ENCODE measurements around the gene NR5A2.

Gene NR5A2

GRCh38 chr1:200198236-200198635, 170.7 kb downstream of the NR5A2 start:
- DNase-seq (ENCODE audit: low read depth, low spot score) = no peak

GRCh38 chr1:200205216-200205995, 177.9 kb downstream of the NR5A2 start:
- DNase-seq (ENCODE audit: low read depth, low spot score) = no peak

GRCh38 chr1:200206340-200206739, 178.8 kb downstream of the NR5A2 start:
- DNase-seq (ENCODE audit: low read depth, low spot score) = no peak

GRCh38 chr1:200206761-200207160, 179.3 kb downstream of the NR5A2 start:
- DNase-seq (ENCODE audit: low read depth, low spot score) = no peak

GRCh38 chr1:200207711-200208126, 180.2 kb downstream of the NR5A2 start:
- DNase-seq (ENCODE audit: low read depth, low spot score) = no peak

- DNase-seq (ENCODE audit: low read depth, low spot score) = no peak
These were observed 183.6 kb downstream of the NR5A2 start for GRCh38 chr1:200211157-200211556.

- no peak for DNase-seq (ENCODE audit: low read depth, low spot score)
These were observed 185.9 kb downstream of the NR5A2 start for GRCh38 chr1:200213392-200213791.

- DNase-seq (ENCODE audit: low read depth, low spot score) = no peak
These were observed 186.4 kb downstream of the NR5A2 start for GRCh38 chr1:200213921-200214320.

- no peak for DNase-seq (ENCODE audit: low read depth, low spot score)
These were observed 187.8 kb downstream of the NR5A2 start for GRCh38 chr1:200215350-200215749.

- no peak for DNase-seq (ENCODE audit: low read depth, low spot score)
These were observed 190.2 kb downstream of the NR5A2 start for GRCh38 chr1:200217703-200218102.

GRCh38 chr1:200221614-200222282, 194.2 kb downstream of the NR5A2 start:
- DNase-seq (ENCODE audit: low read depth, low spot score) = no peak

- DNase-seq (ENCODE audit: low read depth, low spot score) = no peak
These were observed 195.7 kb downstream of the NR5A2 start for GRCh38 chr1:200223207-200223606.

GRCh38 chr1:200223613-200224012, 196.1 kb downstream of the NR5A2 start:
- DNase-seq (ENCODE audit: low read depth, low spot score) = no peak

- DNase-seq (ENCODE audit: low read depth, low spot score) = no peak
These were observed 196.8 kb downstream of the NR5A2 start for GRCh38 chr1:200224315-200224714.

GRCh38 chr1:200226268-200226968, 198.9 kb downstream of the NR5A2 start:
- DNase-seq (ENCODE audit: low read depth, low spot score) = no peak

GRCh38 chr1:200226969-200227303, 199.4 kb downstream of the NR5A2 start:
- no peak for DNase-seq (ENCODE audit: low read depth, low spot score)

All from smooth muscle cell of the brain vasculature (primary cell).